DOHH2 (cell line): Measurements from ENCODE around the gene RIMS1.

Experiments
- EZH2phosphoT487 ChIP-seq: fragments of 200-600 bp; sonication (generic); IDR thresholded peaks from 2 replicates; pipeline ENCODE4 v1.6.1; 2017; ENCODE audit warnings: borderline replicate concordance, mild to moderate bottlenecking, antibody characterized with exemption, low read length, moderate library complexity, mixed read lengths
- TF ChIP-seq, protein P1 (sequence below): fragments of 200-600 bp; sonication (generic); IDR thresholded peaks from one replicate; pipeline ENCODE4 v1.5.1; 2014; ENCODE audit warnings: antibody characterized with exemption, mild to moderate bottlenecking, low read depth, low read length; ENCODE audit not compliant: poor library complexity, severe bottlenecking

DNA sequence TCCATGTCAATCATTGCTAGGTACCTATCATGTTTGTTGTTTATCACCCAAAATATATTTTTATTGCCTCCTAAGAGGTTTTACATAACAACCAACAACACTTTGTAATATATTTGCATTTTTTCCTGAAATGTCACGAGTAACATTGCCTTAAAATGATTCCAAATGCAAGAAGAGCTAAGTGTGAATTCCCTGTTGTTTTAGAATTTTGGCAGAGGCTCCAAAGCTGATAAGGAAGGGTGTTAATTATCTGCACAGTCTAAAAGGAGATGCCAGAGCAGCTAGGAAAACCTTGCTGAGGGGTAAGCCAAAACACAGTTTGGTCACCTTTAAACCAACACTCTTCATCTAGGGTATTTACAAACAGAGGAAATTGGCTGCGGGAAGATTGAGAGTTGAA lies 533.6 kb downstream of the RIMS1 start:
- TF ChIP-seq, protein P1, sequence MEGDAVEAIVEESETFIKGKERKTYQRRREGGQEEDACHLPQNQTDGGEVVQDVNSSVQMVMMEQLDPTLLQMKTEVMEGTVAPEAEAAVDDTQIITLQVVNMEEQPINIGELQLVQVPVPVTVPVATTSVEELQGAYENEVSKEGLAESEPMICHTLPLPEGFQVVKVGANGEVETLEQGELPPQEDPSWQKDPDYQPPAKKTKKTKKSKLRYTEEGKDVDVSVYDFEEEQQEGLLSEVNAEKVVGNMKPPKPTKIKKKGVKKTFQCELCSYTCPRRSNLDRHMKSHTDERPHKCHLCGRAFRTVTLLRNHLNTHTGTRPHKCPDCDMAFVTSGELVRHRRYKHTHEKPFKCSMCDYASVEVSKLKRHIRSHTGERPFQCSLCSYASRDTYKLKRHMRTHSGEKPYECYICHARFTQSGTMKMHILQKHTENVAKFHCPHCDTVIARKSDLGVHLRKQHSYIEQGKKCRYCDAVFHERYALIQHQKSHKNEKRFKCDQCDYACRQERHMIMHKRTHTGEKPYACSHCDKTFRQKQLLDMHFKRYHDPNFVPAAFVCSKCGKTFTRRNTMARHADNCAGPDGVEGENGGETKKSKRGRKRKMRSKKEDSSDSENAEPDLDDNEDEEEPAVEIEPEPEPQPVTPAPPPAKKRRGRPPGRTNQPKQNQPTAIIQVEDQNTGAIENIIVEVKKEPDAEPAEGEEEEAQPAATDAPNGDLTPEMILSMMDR, result no peak
- TF ChIP-seq EZH2phosphoT487, result no peak
